ENCODE data around the gene TMEM131L.

The TMEM131L gene

DNA sequence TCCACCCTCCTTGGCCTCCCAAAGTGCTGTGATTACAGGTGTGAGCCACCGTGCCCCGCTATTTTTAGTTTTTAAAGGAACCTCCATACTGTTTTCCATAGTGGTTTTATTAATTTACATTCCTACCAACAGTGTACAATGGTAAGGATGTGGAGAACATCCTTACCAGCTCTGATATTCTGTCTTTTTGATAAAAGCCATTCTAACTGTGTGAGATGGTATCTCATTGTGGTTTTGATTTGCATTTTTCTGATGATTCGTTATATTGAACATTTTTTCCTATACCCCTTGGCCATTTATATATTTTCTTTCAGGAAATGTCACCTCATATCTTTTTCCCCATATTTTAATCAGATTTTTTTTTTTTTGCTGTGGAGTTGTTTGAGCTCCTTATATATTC is 203.7 kb downstream of the TMEM131L start:
- Mint-ChIP-seq H3K4me3 (no peak overlapping the region), H3K36me3 (ENCODE audit: low read depth) (peaks cover 5% of the 10 kb centered on the region), H3K27ac (no peak overlapping the region), H3K27me3 (peaks cover 3% of the 10 kb centered on the region), H3K9me3 (peaks cover 37% of the 10 kb centered on the region), H3K4me1 (ENCODE audit: low read depth) (peaks cover 11% of the 10 kb centered on the region)
- intact Hi-C loops (cut with micrococcal nuclease): no loop called here

DNA sequence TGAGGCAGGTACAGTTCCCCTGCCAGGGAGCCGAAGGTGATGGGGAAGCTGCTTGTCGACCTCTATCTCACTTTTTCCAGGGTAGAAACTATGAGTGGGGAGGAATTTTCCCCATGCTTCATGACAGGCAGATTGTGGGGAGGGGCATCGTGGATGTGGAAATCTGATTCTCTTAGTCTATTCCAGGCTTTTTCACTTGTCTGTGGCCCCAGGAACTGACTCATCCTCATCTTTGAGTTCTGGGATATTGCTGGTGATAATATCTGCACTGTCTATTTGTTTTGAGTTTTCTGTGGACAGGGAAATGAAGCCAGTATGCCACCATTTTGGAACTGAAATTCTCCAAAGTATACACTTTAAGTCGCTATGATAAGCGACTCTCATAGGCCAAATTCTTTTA is 210.3 kb downstream of the TMEM131L start:
- Mint-ChIP-seq H3K4me3 (no peak overlapping the region), H3K9me3 (peaks cover 23% of the 10 kb centered on the region), H3K27ac (peak overlapping the region; percentile 41), H3K4me1 (ENCODE audit: low read depth) (peaks cover 14% of the 10 kb centered on the region), H3K36me3 (ENCODE audit: low read depth) (peaks cover 7% of the 10 kb centered on the region), H3K27me3 (no peaks in the 10 kb centered on the region)
- intact Hi-C loops (cut with micrococcal nuclease): no loop called here

DNA sequence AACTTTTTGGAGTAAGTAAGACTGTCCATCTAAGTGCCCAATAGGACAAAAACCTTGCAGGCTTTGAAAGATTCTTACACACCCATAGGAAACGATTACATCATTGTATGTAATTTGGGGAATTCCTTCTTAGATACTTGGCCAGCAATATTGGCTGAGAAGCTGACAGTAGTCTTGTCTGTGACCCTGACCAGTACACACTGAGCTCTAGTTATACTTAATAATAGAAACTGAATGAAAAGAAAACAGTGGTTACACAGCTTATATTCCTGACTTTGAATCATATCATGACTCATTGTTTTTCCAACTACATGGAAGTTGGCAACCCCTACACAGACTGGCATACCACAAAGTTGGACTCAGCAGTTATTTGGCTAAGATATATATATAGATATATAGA is 210.8 kb downstream of the TMEM131L start:
- no peaks in the 10 kb centered on the region for H3K27me3 Mint-ChIP-seq
- no peak overlapping the region for H3K4me3 Mint-ChIP-seq
- intact Hi-C loops (cut with micrococcal nuclease): no loop called here
- H3K9me3 Mint-ChIP-seq: peaks cover 23% of the 10 kb centered on the region
- peaks cover 7% of the 10 kb centered on the region for H3K36me3 Mint-ChIP-seq (ENCODE audit: low read depth)
- peaks cover 14% of the 10 kb centered on the region for H3K4me1 Mint-ChIP-seq (ENCODE audit: low read depth)
- no peak overlapping the region for H3K27ac Mint-ChIP-seq

DNA sequence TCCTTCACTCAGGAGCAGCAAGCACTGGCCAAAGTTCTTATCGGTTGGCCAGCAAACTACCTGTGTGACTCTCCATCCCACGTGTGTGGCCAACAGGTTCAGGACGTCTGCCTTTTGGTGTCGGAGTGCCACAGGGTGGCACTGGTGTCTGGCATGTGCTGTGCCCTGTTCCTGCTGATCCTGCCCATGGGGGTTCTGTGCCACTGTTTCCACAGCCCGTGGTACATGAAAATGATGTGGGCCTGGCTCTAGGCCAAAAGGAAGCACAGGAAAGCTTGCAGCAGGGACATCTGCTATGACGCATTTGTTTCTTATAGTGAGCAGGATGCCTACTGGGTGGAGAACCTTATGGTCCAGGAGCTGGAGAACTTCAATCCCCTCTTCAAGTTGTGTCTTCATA is 213.3 kb downstream of the TMEM131L start:
- Mint-ChIP-seq H3K36me3 (ENCODE audit: low read depth) (peaks cover 7% of the 10 kb centered on the region), H3K27ac (no peak overlapping the region), H3K4me1 (ENCODE audit: low read depth) (peaks cover 24% of the 10 kb centered on the region), H3K4me3 (no peak overlapping the region), H3K9me3 (peaks cover 16% of the 10 kb centered on the region), H3K27me3 (peaks cover 4% of the 10 kb centered on the region)
- intact Hi-C loops (cut with micrococcal nuclease): no loop called here

DNA sequence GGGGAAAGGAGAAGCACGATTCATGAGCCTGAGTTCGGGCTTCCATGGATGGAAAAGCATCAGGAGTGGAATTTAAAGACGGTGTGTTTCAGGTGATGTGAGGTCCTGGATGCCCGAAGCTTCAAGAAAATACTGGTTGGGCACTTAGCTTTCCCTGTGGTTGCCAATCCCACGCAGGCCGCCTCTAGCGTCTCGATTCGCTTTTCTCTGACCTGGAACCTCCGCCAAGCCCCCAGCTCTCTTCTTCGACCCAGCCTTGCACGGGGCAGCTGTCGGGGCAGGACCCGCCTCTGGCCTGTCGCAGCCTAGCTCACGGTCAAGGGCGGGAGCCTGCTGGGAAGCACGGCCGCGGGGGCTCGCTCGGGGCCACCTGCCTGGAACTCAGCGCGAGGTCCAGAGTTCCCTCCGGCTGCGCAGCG is 217.6 kb downstream of the TMEM131L start:
- intact Hi-C loops (cut with micrococcal nuclease): loop anchor here (5.0 kb wide), 2 partner anchors 36 to 64 kb away; no protein-coding TSS in a partner anchor
- Mint-ChIP-seq H3K27me3 (peaks cover 4% of the 10 kb centered on the region), H3K36me3 (ENCODE audit: low read depth) (peaks cover 30% of the 10 kb centered on the region), H3K9me3 (peaks cover 13% of the 10 kb centered on the region), H3K4me1 (ENCODE audit: low read depth) (peaks cover 33% of the 10 kb centered on the region), H3K27ac (peak overlapping the region; percentile 86), H3K4me3 (peak overlapping the region; percentile 87)

DNA sequence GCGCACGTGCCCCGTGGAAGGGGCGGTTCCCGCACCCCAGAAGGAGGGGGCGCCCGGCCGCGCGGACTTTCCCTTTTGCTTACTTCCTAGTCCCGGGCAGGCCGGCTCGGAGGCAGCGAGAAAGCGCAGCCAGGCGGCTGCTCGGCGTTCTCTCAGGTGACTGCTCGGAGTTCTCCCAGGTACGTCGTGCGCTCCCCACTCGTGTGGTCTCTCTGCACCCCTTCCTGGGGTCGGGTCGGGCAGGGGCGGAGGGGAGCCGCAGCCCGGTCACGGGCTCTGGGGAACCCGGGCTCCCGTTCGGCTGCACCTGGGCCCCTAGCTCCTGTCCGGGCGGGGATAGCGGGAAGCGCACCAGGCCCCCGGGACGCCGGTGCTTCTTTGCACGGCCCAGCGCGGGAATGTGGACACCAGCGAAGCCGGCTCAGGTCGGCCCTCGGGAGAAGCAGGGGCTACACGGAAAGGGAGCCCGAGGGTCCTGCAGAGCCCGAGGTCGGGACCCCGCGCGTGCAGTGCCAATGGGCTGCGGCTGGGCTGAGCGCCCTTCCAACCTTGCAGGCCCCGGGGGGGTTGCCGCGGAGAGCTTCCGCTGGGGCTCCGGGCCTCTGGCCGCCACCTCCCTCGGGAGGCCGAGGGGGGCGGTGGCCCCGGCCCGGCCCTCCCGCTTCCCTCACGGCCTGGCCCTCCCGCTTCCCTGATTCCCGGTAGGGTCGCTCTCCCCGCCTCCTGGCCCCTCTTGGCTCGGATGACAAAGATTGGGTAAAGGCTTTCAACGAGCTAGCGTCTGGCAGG is 218.2 kb downstream of the TMEM131L start, which contains the start of gene TLR2:
TSS of gene TLR2 (plus strand) at position 99 of the 789 bp plus-strand sequence. CDS start 18,628 bp downstream, outside the sequence.
- intact Hi-C loops (cut with micrococcal nuclease): loop anchor here (5.0 kb wide), 2 partner anchors 37 to 63 kb away; no protein-coding TSS in a partner anchor
- peak within 1 kb of the TSS; percentile 86 for H3K27ac Mint-ChIP-seq
- H3K4me1 Mint-ChIP-seq (ENCODE audit: low read depth): peaks cover 30% of the 10 kb centered on the region
- peaks cover 20% of the 10 kb centered on the region for H3K9me3 Mint-ChIP-seq
- H3K27me3 Mint-ChIP-seq: peaks cover 4% of the 10 kb centered on the region
- H3K4me3 Mint-ChIP-seq: peak within 1 kb of the TSS; percentile 87
- peaks cover 36% of the 10 kb centered on the region for H3K36me3 Mint-ChIP-seq (ENCODE audit: low read depth)

DNA sequence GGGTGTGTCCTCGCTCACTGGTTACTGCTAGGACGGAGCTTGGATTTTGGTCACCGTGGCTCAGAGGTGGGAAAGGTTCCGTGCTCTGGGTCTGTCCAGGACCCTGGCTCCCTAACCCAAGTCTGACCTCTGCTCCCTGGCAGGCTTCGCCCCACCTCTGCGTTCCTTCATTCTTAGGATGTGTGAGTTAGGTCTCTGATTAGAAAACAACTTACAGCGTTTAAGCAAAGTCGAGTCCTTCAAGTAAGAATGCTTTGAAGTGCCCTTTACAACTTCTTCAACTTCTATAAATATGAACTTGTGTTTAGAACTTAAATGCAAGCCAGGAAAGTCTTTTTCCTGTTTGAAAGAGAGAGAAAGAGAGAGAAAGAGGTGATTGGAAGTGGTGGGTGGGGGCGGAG is 218.8 kb downstream of the TMEM131L start:
- Mint-ChIP-seq H3K4me1 (ENCODE audit: low read depth) (peaks cover 25% of the 10 kb centered on the region), H3K36me3 (ENCODE audit: low read depth) (peaks cover 42% of the 10 kb centered on the region), H3K9me3 (peaks cover 25% of the 10 kb centered on the region), H3K27ac (peak overlapping the region; percentile 86), H3K27me3 (peaks cover 4% of the 10 kb centered on the region), H3K4me3 (peak overlapping the region; percentile 87)
- intact Hi-C loops (cut with micrococcal nuclease): loop anchor here (5.0 kb wide), 3 partner anchors 38 to 62 kb away; no protein-coding TSS in a partner anchor

Data from dendritic cell treated with granulocyte-macrophage colony-stimulating factor and Interleukin-4, amounts not matched to agents 40 ng/mL and 50 ng/mL, for 4 days (primary cell).